Erythroblast (primary cell): ENCODE results near the gene OR1F1.

Experiments used
- GATA1 ChIP-seq: IDR thresholded peaks from 2 replicates; pipeline ENCODE4 v1.6.1; 2011; ENCODE audit warnings: low read depth, mild to moderate bottlenecking, control low read depth, low read length, moderate library complexity
- POLR2A ChIP-seq: IDR thresholded peaks from 2 replicates; pipeline ENCODE4 v1.6.1; 2011; ENCODE audit warnings: mild to moderate bottlenecking, low read length

- TF ChIP-seq POLR2A: no peak
- TF ChIP-seq GATA1: no peak
Observed at GRCh38 chr16:3138823-3139426, 49.1 kb upstream of the OR1F1 start.
